ENCODE results near the gene PITPNC1. TPM values are rescaled to one million over a fixed set of nuclear protein-coding genes. Genes with fewer than 3 reads are reported as not detected.

The PITPNC1 gene
- total RNA-seq, 1 donor from 2014 or later: 14.6 TPM

- no peak for ATAC-seq (ENCODE audit: poor library complexity)
- DNase-seq: no peak
- intact Hi-C loops (cut with DNase I): no loop called here
These were observed 281.2 kb downstream of the PITPNC1 start for GRCh38 chr17:67658265-67658664.

DNA sequence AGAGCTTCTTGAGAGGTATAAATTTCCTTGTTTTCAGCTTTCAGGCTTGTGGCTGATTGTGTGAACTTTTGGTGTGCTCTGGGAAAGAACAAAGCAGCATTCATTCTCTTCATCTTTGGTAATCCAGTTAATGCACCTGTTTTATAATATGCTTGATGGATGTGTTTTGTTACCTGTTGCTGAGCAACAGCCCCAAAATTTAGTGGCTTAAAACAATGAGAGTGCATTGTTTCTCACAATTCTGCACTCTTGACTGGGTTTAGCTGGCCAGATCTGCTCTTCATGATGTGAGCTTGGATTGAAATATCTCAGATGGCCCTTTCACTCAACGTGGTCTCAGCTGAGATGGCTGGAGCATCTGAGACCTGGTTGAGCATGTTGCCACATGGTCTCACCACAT lies 281.9 kb downstream of the PITPNC1 start:
- no peak for DNase-seq
- intact Hi-C loops (cut with DNase I): no loop called here
- no peak for ATAC-seq (ENCODE audit: poor library complexity)

GRCh38 chr17:67662712-67663111 lies 285.6 kb downstream of the PITPNC1 start:
- no peak for DNase-seq
- intact Hi-C loops (cut with DNase I): no loop called here

DNA sequence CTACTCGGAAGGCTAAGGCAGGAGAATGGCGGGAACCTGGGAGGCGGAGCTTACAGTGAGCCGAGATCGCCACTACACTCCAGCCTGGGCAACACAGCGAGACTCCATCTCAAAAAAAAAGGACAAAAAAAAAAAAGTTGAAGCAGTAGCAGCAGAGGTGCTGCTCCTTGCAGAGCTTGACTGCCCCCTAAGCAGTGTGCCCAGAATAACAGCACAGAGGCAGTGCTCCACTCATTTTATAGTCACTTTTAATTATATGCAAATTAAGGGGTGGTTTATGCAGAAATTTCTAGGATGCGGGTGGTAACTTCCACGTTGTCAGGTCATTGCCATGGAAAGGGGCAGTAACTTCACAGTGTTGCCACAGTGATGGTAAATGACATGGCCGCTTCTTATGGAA lies 286.4 kb downstream of the PITPNC1 start:
- ATAC-seq (ENCODE audit: poor library complexity) (no peak), DNase-seq (no peak)
- intact Hi-C loops (cut with DNase I): no loop called here

More at GRCh38 chr17:67662712-67663111, 285.6 kb downstream of the PITPNC1 start:
- no peak for ATAC-seq (ENCODE audit: poor library complexity)

DNA sequence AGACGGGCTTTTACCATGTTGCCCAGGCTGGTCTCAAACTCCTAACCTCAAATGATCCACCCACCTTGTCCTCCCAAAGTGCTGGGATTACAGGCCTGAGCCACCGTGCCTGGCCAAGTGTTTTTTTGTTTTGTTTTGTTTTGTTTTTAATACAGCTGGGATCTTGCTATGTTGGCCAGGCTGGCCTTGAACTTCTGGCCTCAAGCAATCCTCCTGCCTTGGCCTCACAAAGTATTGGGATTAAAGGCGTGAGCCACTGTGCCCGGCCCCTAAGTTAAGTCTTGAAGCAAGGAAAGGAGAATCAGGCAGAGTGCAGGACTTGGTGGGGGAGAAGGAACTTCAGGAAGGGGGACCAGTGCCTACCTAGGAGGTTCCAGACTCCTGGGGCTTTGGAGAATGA lies 288.9 kb downstream of the PITPNC1 start:
- intact Hi-C loops (cut with DNase I): no loop called here
- DNase-seq: no peak
- no peak for ATAC-seq (ENCODE audit: poor library complexity)

DNA sequence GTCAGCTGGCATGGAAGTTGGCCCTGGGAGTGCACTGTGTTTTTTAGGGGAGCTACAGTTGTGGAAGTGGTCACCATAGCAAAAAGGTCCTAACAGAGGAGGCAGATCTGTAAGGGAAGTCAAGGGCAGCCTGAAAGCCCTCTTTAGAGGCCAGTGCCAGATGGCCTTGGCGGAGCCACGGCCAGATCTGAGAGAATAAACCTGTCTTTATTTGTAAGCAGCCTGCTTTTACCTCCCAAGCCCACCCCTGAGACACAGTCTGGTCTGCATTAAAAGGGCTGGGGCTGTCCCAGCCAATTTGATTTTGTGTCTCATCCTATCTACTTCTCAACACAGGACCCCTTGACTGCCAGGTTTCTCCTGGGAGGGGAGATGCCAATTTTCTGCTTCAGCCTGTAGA lies 289.6 kb downstream of the PITPNC1 start:
- ATAC-seq (ENCODE audit: poor library complexity) (no peak), DNase-seq (no peak)
- intact Hi-C loops (cut with DNase I): no loop called here

GRCh38 chr17:67671493-67671892 lies 294.4 kb downstream of the PITPNC1 start:
- no peak for DNase-seq
- intact Hi-C loops (cut with DNase I): no loop called here
- no peak for ATAC-seq (ENCODE audit: poor library complexity)

DNA sequence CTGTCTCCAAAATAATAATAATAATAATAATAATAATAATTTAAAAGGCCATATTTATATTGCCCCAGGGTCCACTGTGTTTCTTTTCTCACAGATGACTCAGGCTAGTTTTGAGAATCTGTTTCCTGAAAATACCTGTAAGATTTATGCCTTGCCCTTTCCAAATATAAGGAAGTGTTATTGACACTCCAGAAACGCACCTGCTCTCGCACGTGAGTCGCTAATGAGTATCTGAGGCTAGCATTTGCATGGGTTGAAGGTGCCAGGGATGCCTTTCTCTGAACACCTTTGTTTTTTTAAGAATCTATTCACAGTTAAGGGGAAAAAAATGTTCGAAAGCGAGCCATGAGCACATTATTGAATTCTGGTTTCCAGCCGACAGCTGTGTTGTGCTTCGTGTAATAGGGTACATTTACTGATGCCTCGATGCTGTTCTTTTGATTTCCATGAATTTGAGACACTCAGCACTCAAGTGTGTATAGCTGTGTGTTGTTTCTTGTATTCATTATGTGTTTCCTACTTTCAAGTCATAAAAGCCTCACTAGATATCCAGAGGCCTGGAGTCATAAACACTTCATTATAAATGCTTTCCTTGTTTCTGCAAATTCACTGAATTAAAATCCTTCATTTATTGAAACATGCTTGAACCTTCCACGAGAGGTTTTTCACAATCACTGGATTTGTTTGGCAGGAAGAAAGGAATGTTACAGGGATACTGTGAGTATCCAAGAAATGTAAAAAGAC lies 295.7 kb downstream of the PITPNC1 start:
- intact Hi-C loops (cut with DNase I): no loop called here
- no peak for DNase-seq
- ATAC-seq (ENCODE audit: poor library complexity): no peak

DNA sequence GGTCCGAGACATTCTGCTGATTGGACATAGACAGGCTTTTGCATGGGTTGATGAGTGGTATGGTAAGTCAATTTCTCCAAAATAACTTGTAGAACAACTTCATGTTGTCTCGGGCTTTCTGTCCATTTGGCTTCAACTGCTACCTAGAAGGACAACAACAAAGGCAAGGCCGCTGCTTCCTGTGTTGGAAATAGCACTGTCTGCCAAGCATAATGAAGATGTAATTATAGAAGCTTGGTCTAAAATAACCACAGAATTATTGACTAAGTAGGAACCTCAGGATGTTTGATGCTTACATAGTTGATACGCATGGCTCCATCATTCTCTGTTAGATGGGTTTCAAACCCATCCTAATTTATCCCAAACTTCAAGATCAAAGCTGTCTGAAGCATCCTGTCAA lies 298.4 kb downstream of the PITPNC1 start:
- ATAC-seq (ENCODE audit: poor library complexity): peak; percentile 66
- DNase-seq: no peak
- intact Hi-C loops (cut with DNase I): no loop called here

DNA sequence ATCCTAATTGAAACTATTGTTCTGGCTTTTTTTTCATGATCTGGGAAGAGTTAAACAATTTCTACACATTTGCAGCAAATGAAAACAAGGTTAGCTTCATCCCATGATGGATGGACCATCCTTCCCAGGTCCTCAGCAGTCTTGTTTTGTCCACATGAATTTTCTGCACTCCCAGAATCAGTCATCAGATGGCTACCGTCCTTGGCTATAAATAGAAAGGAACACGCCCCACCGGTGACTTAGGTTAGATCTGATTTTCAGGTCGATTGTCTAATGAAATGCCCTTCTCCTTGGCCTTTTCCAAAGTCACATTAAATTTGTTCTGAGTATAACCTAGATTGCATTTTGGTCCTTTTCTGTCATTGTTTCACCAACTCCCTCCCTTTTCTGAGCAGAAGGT lies 299.2 kb downstream of the PITPNC1 start:
- no peak for DNase-seq
- ATAC-seq (ENCODE audit: poor library complexity): no peak
- intact Hi-C loops (cut with DNase I): no loop called here

GRCh38 chr17:67678414-67678813 lies 301.3 kb downstream of the PITPNC1 start:
- intact Hi-C loops (cut with DNase I): no loop called here
- ATAC-seq (ENCODE audit: poor library complexity) (no peak), DNase-seq (no peak)

GRCh38 chr17:67679225-67679624 lies 302.1 kb downstream of the PITPNC1 start:
- no peak for DNase-seq
- intact Hi-C loops (cut with DNase I): no loop called here
- no peak for ATAC-seq (ENCODE audit: poor library complexity)

- ATAC-seq (ENCODE audit: poor library complexity) (no peak), DNase-seq (no peak)
- intact Hi-C loops (cut with DNase I): no loop called here
These were observed 302.6 kb downstream of the PITPNC1 start for GRCh38 chr17:67679721-67680120.

- intact Hi-C loops (cut with DNase I): no loop called here
- DNase-seq (no peak), ATAC-seq (ENCODE audit: poor library complexity) (no peak)
These were observed 303.6 kb downstream of the PITPNC1 start for GRCh38 chr17:67680445-67681224.

DNA sequence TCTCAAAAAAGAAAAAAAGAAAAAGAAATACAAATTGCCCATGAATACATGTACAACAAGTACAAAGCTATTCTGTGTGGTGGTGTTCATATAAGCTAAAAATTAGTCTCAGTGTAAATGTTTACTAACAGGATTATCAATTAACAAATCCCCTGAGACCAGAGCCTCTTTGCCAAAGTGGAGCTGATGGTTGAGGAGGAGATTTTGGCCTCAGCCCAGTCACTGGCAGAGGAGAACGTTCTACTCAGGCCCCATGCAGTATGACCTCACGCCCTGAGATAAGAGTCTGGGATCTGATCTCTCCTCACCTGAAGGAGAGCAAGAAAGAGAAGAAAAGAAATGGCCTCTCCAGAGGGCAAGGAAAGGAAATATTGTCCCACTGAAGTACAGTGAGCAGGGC lies 305.1 kb downstream of the PITPNC1 start:
- intact Hi-C loops (cut with DNase I): no loop called here
- ATAC-seq (ENCODE audit: poor library complexity) (no peak), DNase-seq (no peak)

GRCh38 chr17:67685351-67685750 lies 308.3 kb downstream of the PITPNC1 start:
- intact Hi-C loops (cut with DNase I): no loop called here
- ATAC-seq (ENCODE audit: poor library complexity) (no peak), DNase-seq (no peak)

- no peak for DNase-seq
- ATAC-seq (ENCODE audit: poor library complexity): no peak
- intact Hi-C loops (cut with DNase I): no loop called here
These were observed 309.2 kb downstream of the PITPNC1 start for GRCh38 chr17:67686241-67686640.

GRCh38 chr17:67687511-67687910 lies 310.4 kb downstream of the PITPNC1 start:
- intact Hi-C loops (cut with DNase I): no loop called here
- DNase-seq: no peak
- no peak for ATAC-seq (ENCODE audit: poor library complexity)

- no peak for DNase-seq
These were observed 312.6 kb downstream of the PITPNC1 start for GRCh38 chr17:67689534-67690177.

DNA sequence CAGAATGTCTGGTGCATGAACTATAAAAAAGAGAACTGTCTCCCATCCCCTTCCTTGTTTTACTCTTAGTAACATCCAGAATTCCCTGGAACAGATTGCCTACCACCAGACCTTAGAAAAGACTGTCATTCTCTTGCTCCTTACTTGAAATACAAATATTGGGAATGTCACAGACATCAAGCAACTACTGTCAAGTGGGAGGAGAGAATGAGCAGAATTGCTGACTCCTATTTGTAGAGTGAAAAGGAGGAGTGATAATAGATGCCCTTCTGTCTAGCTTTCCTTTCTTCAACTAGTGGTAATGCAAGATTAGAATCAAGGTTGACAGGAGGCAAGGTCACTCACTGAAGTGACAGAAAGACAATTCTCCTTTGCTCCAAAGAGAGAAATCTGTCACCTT lies 316.7 kb downstream of the PITPNC1 start:
- intact Hi-C loops (cut with DNase I): no loop called here
- ATAC-seq (ENCODE audit: poor library complexity) (no peak), DNase-seq (no peak)

More at GRCh38 chr17:67689534-67690177, 312.6 kb downstream of the PITPNC1 start:
- ATAC-seq (ENCODE audit: poor library complexity): peak; percentile 70
- intact Hi-C loops (cut with DNase I): loop anchor here (2.0 kb wide), 1 partner anchor 313 kb away; the partner anchor contains the start of gene PITPNC1
